PC-9 (cell line): Measurements from ENCODE around the gene TLK2.

Experiments used
- EZH2 ChIP-seq: fragments of 200-600 bp; sonication (generic); IDR thresholded peaks from 2 replicates; pipeline ENCODE4 v1.8.0; 2017; ENCODE audit warnings: antibody characterized with exemption, low read depth
- TF ChIP-seq, protein P1 (sequence below): fragments of 200-600 bp; sonication (generic); conservative IDR thresholded peaks from 2 replicates; pipeline ENCODE4 v1.6.1; 2017; ENCODE audit warnings: mixed run types, antibody characterized with exemption, mild to moderate bottlenecking, moderate library complexity

GRCh38 chr17:62643496-62643895 is 164.9 kb downstream of the TLK2 start:
- TF ChIP-seq, protein P1, sequence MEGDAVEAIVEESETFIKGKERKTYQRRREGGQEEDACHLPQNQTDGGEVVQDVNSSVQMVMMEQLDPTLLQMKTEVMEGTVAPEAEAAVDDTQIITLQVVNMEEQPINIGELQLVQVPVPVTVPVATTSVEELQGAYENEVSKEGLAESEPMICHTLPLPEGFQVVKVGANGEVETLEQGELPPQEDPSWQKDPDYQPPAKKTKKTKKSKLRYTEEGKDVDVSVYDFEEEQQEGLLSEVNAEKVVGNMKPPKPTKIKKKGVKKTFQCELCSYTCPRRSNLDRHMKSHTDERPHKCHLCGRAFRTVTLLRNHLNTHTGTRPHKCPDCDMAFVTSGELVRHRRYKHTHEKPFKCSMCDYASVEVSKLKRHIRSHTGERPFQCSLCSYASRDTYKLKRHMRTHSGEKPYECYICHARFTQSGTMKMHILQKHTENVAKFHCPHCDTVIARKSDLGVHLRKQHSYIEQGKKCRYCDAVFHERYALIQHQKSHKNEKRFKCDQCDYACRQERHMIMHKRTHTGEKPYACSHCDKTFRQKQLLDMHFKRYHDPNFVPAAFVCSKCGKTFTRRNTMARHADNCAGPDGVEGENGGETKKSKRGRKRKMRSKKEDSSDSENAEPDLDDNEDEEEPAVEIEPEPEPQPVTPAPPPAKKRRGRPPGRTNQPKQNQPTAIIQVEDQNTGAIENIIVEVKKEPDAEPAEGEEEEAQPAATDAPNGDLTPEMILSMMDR: no peak
- no peak for TF ChIP-seq EZH2
